Stomach (tissue), 4 donors: Measurements from ENCODE around the gene TBC1D16.

ENCODE experiments used
- POLR2A ChIP-seq, 4 donors: fragments of 450-650 bp; IDR thresholded peaks; one replicate each; pipeline ENCODE4 v1.6.1; 2016; ENCODE audit warnings: antibody characterized with exemption in 4 of 4, control low read depth in 2 of 4, mild to moderate bottlenecking in 1 of 4, moderate library complexity in 1 of 4
- TF ChIP-seq, protein P1 (sequence below), 7 experiments: fragments of 450-650 bp in 4 of 7; fragments of 200-600 bp in 3 of 7; sonication (generic) in 3 of 7; IDR thresholded peaks; one replicate each; pipeline ENCODE4 v1.5.1; 2016 to 2019; ENCODE audit warnings: antibody characterized with exemption in 7 of 7, control low read depth in 2 of 7, mild to moderate bottlenecking in 1 of 7

DNA sequence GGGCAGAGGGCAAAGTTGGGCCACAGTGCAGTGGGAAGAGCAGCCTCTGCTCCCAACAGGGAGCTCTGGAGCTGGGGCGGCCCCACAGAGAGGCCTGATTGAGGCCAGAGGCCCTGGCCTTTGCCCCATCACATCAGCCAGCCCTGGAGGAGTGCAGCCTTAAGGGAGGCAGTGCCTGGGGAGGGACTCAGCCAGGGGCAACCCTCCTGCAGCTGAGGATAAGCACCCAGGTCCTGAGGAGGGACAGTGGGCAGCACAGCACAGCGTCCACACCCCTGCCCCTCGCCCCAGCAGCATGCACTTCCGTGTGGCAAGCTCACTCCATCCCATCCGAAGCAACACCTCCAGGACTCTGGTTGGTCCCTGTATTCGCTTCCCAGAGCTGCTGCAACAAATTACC is 134.5 kb downstream of the TBC1D16 start:
- TF ChIP-seq, protein P1, sequence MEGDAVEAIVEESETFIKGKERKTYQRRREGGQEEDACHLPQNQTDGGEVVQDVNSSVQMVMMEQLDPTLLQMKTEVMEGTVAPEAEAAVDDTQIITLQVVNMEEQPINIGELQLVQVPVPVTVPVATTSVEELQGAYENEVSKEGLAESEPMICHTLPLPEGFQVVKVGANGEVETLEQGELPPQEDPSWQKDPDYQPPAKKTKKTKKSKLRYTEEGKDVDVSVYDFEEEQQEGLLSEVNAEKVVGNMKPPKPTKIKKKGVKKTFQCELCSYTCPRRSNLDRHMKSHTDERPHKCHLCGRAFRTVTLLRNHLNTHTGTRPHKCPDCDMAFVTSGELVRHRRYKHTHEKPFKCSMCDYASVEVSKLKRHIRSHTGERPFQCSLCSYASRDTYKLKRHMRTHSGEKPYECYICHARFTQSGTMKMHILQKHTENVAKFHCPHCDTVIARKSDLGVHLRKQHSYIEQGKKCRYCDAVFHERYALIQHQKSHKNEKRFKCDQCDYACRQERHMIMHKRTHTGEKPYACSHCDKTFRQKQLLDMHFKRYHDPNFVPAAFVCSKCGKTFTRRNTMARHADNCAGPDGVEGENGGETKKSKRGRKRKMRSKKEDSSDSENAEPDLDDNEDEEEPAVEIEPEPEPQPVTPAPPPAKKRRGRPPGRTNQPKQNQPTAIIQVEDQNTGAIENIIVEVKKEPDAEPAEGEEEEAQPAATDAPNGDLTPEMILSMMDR (IDR thresholded peaks at IDR 0.05), result no peak
- TF ChIP-seq POLR2A (IDR thresholded peaks at IDR 0.05), result no peak
